UCSD-AML1 (cell line): ENCODE measurements around the gene SIGLEC11.
A peak's percentile ranks its signal among the peaks of the same experiment; 100 is the strongest.
"Not testable (repeated sequence)": the region's sequence is repeated elsewhere in the genome, so short reads cannot be mapped to it uniquely, and the experiment has no call there.

Experiments
- DNase-seq: peaks from one replicate; lab custom pipeline; 2025; ENCODE audit not compliant: unreplicated experiment; lab: John Stamatoyannopoulos, UW

Gene SIGLEC11

GRCh38 chr19:49927526-49928264 lies 33.3 kb downstream of the SIGLEC11 start:
- no peak for DNase-seq

- DNase-seq, result no peak
These were observed 34.5 kb downstream of the SIGLEC11 start for GRCh38 chr19:49926515-49926914.

GRCh38 chr19:49925486-49925885 lies 35.5 kb downstream of the SIGLEC11 start:
- DNase-seq, result no peak

GRCh38 chr19:49924881-49925210 lies 36.1 kb downstream of the SIGLEC11 start:
- not testable (repeated sequence) for DNase-seq

- no peak for DNase-seq
These were observed 36.7 kb downstream of the SIGLEC11 start for GRCh38 chr19:49924004-49924880.

- no peak for DNase-seq
These were observed 37.6 kb downstream of the SIGLEC11 start for GRCh38 chr19:49923055-49924003.

GRCh38 chr19:49921871-49922795 lies 38.8 kb downstream of the SIGLEC11 start:
- DNase-seq, result no peak

GRCh38 chr19:49920624-49921363 lies 40.2 kb downstream of the SIGLEC11 start:
- DNase-seq, result no peak

GRCh38 chr19:49918089-49918488 lies 42.9 kb downstream of the SIGLEC11 start:
- no peak for DNase-seq

- DNase-seq, result no peak
These were observed 43.9 kb downstream of the SIGLEC11 start for GRCh38 chr19:49916839-49917733.

GRCh38 chr19:49915271-49915670 lies 45.7 kb downstream of the SIGLEC11 start:
- DNase-seq, result no peak

- no peak for DNase-seq
These were observed 47.3 kb downstream of the SIGLEC11 start for GRCh38 chr19:49913720-49914119.

- no peak for DNase-seq
These were observed 47.8 kb downstream of the SIGLEC11 start for GRCh38 chr19:49912965-49913685.

GRCh38 chr19:49911381-49912145 lies 49.4 kb downstream of the SIGLEC11 start:
- peak; percentile 41 for DNase-seq

- no peak for DNase-seq
These were observed 50.8 kb downstream of the SIGLEC11 start for GRCh38 chr19:49910179-49910578.

- no peak for DNase-seq
These were observed 52.2 kb downstream of the SIGLEC11 start for GRCh38 chr19:49908480-49909420.
